PC-9 (cell line): ENCODE results near the gene GUCY2D. TPM values are rescaled to one million over a fixed set of nuclear protein-coding genes. Genes with fewer than 3 reads are reported as not detected.
"Not testable (repeated sequence)": the region's sequence is repeated elsewhere in the genome, so short reads cannot be mapped to it uniquely, and the experiment has no call there.

ENCODE experiments used
- BruUV-seq: library from RNA; stranded (reverse); fragments of 400-500 nt; replicated peaks from 2 replicates; lab custom pipeline; 2021; lab: Mats Ljungman, UMichigan
- CTCF ChIA-PET: fragments of 300-600 bp; sonication (Branson Sonifier 250); formaldehyde crosslinking; loops from one replicate; lab custom pipeline; 2022; ENCODE audit warnings: antibody characterized with exemption; lab: Charles Lee
- POLR2A ChIA-PET: fragments of 300-600 bp; sonication (Branson Sonifier 250); formaldehyde crosslinking; loops from one replicate; lab custom pipeline; 2022; ENCODE audit warnings: antibody characterized with exemption; ENCODE audit not compliant: unreplicated experiment; lab: Charles Lee
- DNase-seq, 2 experiments: peaks; one replicate each; pipeline versions ENCODE4 v3.0.0 to v3.0.0-alpha.2; 2015 to 2022; ENCODE audit warnings: mixed read lengths in 1 of 2
- H2AFZ ChIP-seq: fragments of 200-600 bp; sonication (generic); 2 replicates; pipeline ENCODE4 v1.8.1; 2017; ENCODE audit warnings: antibody characterized with exemption
- H3F3A ChIP-seq: fragments of 200-600 bp; sonication (generic); 2 replicates; pipeline ENCODE4 v1.8.1; 2017; ENCODE audit warnings: antibody characterized with exemption, mild to moderate bottlenecking, low read depth; ENCODE audit not compliant: insufficient read depth
- H3K27ac ChIP-seq: fragments of 200-600 bp; sonication (generic); 2 replicates; pipeline ENCODE4 v1.6.1; 2016; ENCODE audit warnings: mixed run types
- H3K27me3 ChIP-seq: fragments of 200-600 bp; sonication (generic); 2 replicates; pipeline ENCODE4 v1.6.1; 2016; ENCODE audit warnings: low read depth, mixed run types; ENCODE audit not compliant: insufficient read depth
- H3K36me3 ChIP-seq: fragments of 200-600 bp; sonication (generic); 2 replicates; pipeline ENCODE4 v1.6.1; 2016; ENCODE audit warnings: low read depth, mixed run types
- H3K4me1 ChIP-seq: fragments of 200-600 bp; sonication (generic); replicated peaks from 2 replicates; pipeline ENCODE4 v1.6.1; 2016; ENCODE audit warnings: mixed run types; ENCODE audit not compliant: insufficient read depth
- H3K4me2 ChIP-seq: fragments of 200-600 bp; sonication (generic); 2 replicates; pipeline ENCODE4 v1.6.1; 2017; ENCODE audit warnings: mixed run types
- H3K4me3 ChIP-seq: fragments of 200-600 bp; sonication (generic); 2 replicates; pipeline ENCODE4 v1.6.1; 2016; ENCODE audit warnings: mixed run types
- H3K79me2 ChIP-seq: fragments of 200-600 bp; sonication (generic); 2 replicates; pipeline ENCODE4 v1.6.1; 2017; ENCODE audit warnings: low read depth, mixed run types
- H3K9me2 ChIP-seq: fragments of 200-600 bp; sonication (generic); 2 replicates; pipeline ENCODE4 v1.8.1; 2017; ENCODE audit warnings: mild to moderate bottlenecking; ENCODE audit not compliant: insufficient read depth
- H3K9me3 ChIP-seq: fragments of 200-600 bp; sonication (generic); 2 replicates; pipeline ENCODE4 v1.8.1; 2016; ENCODE audit warnings: low read depth; ENCODE audit not compliant: insufficient read depth
- H4K20me1 ChIP-seq: fragments of 200-600 bp; sonication (generic); 2 replicates; pipeline ENCODE4 v1.8.1; 2017; ENCODE audit not compliant: insufficient read depth
- CTCF ChIP-seq: fragments of 200-600 bp; sonication (generic); conservative IDR thresholded peaks from 2 replicates; pipeline ENCODE4 v1.6.1; 2017; ENCODE audit warnings: mixed run types, antibody characterized with exemption, mild to moderate bottlenecking, moderate library complexity
- EZH2 ChIP-seq: fragments of 200-600 bp; sonication (generic); IDR thresholded peaks from 2 replicates; pipeline ENCODE4 v1.8.0; 2017; ENCODE audit warnings: antibody characterized with exemption, low read depth
- intact Hi-C: fragments of 100-400 bp; cut with micrococcal nuclease; formaldehyde crosslinking; loops from one replicate; pipeline ENCODE4 v1.10.0; 2022; ENCODE audit not compliant: unreplicated experiment
- total RNA-seq: library from RNA; stranded (reverse); gene quantifications from 2 replicates; pipeline ENCODE4 v1.2.3, GENCODE V29; 2021

Gene GUCY2D
- total RNA-seq, 1 experiment from 2014 or later = 0.79 TPM

- Histone ChIP-seq H3K27ac (no peak overlapping the region), H3K9me3 (no peaks in the 10 kb centered on the region), H4K20me1 (no peaks in the 10 kb centered on the region), H3K27me3 (peaks cover 5% of the 10 kb centered on the region), H3K9me2 (no peaks in the 10 kb centered on the region), H3K4me3 (no peak overlapping the region; the same call in 1 of the 2 replicates), H3F3A (peaks cover 12% of the 10 kb centered on the region; the same call in 1 of the 2 replicates), H3K36me3 (no peaks in the 10 kb centered on the region), H3K4me2 (peak overlapping the region; percentile 65), H2AFZ (no peak overlapping the region), H3K79me2 (no peaks in the 10 kb centered on the region), H3K4me1 (peaks cover 28% of the 10 kb centered on the region)
- peak; percentile 74 for TF ChIP-seq CTCF
- no peak for TF ChIP-seq EZH2
- no TSS peak for BruUV-seq
- POLR2A ChIA-PET = interaction anchor here (0.5 to 0.6 kb wide), 2 partner anchors 145 to 167 kb away, joined by 3 to 5 read pairs; no protein-coding TSS in a partner anchor
- intact Hi-C loops = loop anchor here (1.0 to 5.0 kb wide), 6 partner anchors 41 to 314 kb away; no protein-coding TSS in a partner anchor
- peak; percentile 61 to 63 for DNase-seq
- CTCF ChIA-PET = interaction anchor here (0.5 to 2.4 kb wide), 10 partner anchors 16 to 354 kb away, joined by 3 to 18 read pairs (median 5); no protein-coding TSS in a partner anchor
These were observed 55.3 kb downstream of the GUCY2D start for GRCh38 chr17:8057691-8058114.

DNA sequence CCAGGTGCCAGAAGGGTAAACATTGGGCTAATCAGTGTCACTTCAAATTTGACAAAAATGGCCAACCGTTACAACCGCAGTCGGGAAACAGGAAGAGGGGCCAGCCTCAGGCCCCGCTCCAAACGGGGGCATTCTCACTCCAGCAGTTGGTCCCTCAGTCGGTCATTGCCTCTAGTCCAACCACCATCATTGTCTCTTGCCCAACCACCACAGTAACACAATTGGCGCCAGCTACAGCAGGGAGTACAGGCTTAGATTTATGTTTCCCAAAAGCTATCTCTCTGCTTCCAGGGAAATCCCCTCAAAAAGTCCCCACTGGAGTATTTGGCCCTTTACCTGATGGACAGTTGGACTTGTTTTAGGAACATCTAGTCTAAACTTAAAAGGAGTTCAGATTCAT is 56.7 kb downstream of the GUCY2D start:
- no peaks in the 10 kb centered on the region for H3K79me2 ChIP-seq
- peaks cover 28% of the 10 kb centered on the region for H3K4me1 ChIP-seq
- no peaks in the 10 kb centered on the region for H3K9me3 ChIP-seq
- H2AFZ ChIP-seq = no peak overlapping the region
- no peak overlapping the region for H3K27ac ChIP-seq
- CTCF ChIA-PET = interaction anchor here (0.5 kb wide), 1 partner anchor 1262 kb away, joined by 4 read pairs; no protein-coding TSS in a partner anchor
- H3K27me3 ChIP-seq = peaks cover 13% of the 10 kb centered on the region
- TF ChIP-seq CTCF = no peak
- no peak for TF ChIP-seq EZH2
- H3K4me2 ChIP-seq = no peak overlapping the region
- BruUV-seq = no TSS peak
- H3K9me2 ChIP-seq = no peaks in the 10 kb centered on the region
- H4K20me1 ChIP-seq = no peaks in the 10 kb centered on the region
- POLR2A ChIA-PET = no interaction called here
- H3K4me3 ChIP-seq = no peak overlapping the region
- H3F3A ChIP-seq = peaks cover 12% of the 10 kb centered on the region; the same call in 1 of the 2 replicates
- no peak for DNase-seq
- intact Hi-C loops = loop anchor here (5.0 kb wide), 2 partner anchors 67 to 237 kb away; no protein-coding TSS in a partner anchor
- H3K36me3 ChIP-seq = no peaks in the 10 kb centered on the region

DNA sequence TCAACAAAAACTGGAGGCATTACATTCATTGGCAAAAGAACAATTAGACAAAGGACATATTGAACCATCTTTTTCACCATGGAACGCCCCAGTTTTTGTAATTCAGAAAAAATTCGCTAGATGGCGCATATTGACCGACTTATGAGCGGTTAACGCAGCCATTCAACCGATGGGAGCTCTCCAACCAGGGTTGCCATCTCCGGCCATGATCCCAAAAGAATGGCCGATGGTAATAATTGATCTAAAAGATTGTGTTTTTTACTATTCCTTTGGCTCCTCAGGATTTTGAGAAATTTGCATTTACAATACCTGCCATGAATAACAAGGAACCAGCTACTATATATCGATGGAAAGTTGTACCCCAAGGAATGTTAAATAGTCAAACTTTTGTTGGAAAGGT is 57.9 kb downstream of the GUCY2D start:
- peak; percentile 77 for TF ChIP-seq CTCF
- no peak for TF ChIP-seq EZH2
- intact Hi-C loops = loop anchor here (1.0 to 10.0 kb wide), 5 partner anchors 242 to 1465 kb away; partner anchors contain the start of gene RPL26
- peaks cover 27% of the 10 kb centered on the region for H3K4me1 ChIP-seq
- no peaks in the 10 kb centered on the region for H3K9me2 ChIP-seq
- H3K27ac ChIP-seq = no peak overlapping the region
- H3K9me3 ChIP-seq = no peaks in the 10 kb centered on the region
- no peaks in the 10 kb centered on the region for H3K79me2 ChIP-seq
- H4K20me1 ChIP-seq = no peaks in the 10 kb centered on the region
- POLR2A ChIA-PET = interaction anchor here (0.7 kb wide), 1 partner anchor 116 kb away, joined by 6 read pairs; no protein-coding TSS in a partner anchor
- no peak overlapping the region for H2AFZ ChIP-seq
- CTCF ChIA-PET = interaction anchor here (0.5 to 1.3 kb wide), 9 partner anchors 10 to 1530 kb away, joined by 3 to 5 read pairs (median 4); no protein-coding TSS in a partner anchor
- no peak overlapping the region for H3K4me3 ChIP-seq
- no peaks in the 10 kb centered on the region for H3K36me3 ChIP-seq
- no TSS peak for BruUV-seq
- no peak overlapping the region for H3K4me2 ChIP-seq
- DNase-seq = peak in 1 of 2 experiments; percentile 55
- H3K27me3 ChIP-seq = peaks cover 13% of the 10 kb centered on the region
- H3F3A ChIP-seq = peaks cover 12% of the 10 kb centered on the region; the same call in 1 of the 2 replicates

GRCh38 chr17:8061851-8062250 is 59.4 kb downstream of the GUCY2D start:
- intact Hi-C loops = loop anchor here (5.0 to 10.0 kb wide), 4 partner anchors 240 to 1463 kb away; partner anchors contain the start of gene RPL26
- H3K9me2 ChIP-seq, H3K4me2 ChIP-seq, H3K36me3 ChIP-seq, H3F3A ChIP-seq, POLR2A ChIA-PET, BruUV-seq, H3K9me3 ChIP-seq, DNase-seq, CTCF ChIA-PET, H2AFZ ChIP-seq, H3K79me2 ChIP-seq, H3K4me3 ChIP-seq, H3K27ac ChIP-seq, H4K20me1 ChIP-seq: not testable (repeated sequence)
- Histone ChIP-seq H3K27me3 (peaks cover 13% of the 10 kb centered on the region), H3K4me1 (peaks cover 11% of the 10 kb centered on the region)
